ENCODE measurements around the gene IGFBP3.

Gene IGFBP3

DNA sequence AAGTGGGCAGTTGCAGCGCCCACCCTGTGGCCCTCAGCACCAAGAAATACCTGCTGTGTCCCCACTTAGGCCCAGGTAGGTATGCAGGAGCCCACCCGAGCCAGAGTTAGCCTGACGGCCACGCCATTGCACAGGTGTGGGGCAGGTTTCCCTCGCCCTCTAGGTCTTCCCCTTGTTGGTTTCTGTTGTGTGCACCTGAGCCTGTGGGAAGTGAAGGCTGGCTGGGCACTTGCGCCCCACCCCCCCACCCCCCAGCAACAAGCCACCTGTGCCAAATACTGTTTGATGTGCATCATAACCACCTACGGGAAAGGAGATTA, 48.1 kb downstream of the IGFBP3 start, which contains the start of gene CCDC201:
Gene CCDC201, minus strand, starts transcription at position 48 of the 320 bp plus-strand sequence. CDS start 75 bp downstream, outside the sequence.
- ChIA-PET POLR2A (no interaction called here), CTCF (interaction anchor here (1.0 kb wide), 1 partner anchor 11 kb away, joined by 4 read pairs; no protein-coding TSS in a partner anchor)
- no peaks in the 10 kb centered on the region for H3K9me3 ChIP-seq (ENCODE audit: control insufficient read depth, insufficient read depth, low read depth, low read length)
- no peak within 1 kb of the TSS for H3K27ac ChIP-seq (ENCODE audit: extremely low read depth, low read depth, low read length)
- TF ChIP-seq ZNF394 (tag by site-specific recombination; IDR thresholded peaks at IDR 0.05; ENCODE audit: borderline replicate concordance) (no peak), HOXD13 (CRISPR knock-in tag; IDR thresholded peaks at IDR 0.05; ENCODE audit: borderline replicate concordance) (no peak), KLF10 (tag by site-specific recombination; IDR thresholded peaks at IDR 0.05) (no peak), KLF7 (tag by site-specific recombination; IDR thresholded peaks at IDR 0.05; ENCODE audit: borderline replicate concordance) (no peak), ZNF280D (tag by site-specific recombination; IDR thresholded peaks at IDR 0.05) (no peak), ZNF311 (tag by site-specific recombination; IDR thresholded peaks at IDR 0.05; ENCODE audit: borderline replicate concordance) (no peak), ZNF555 (tag by site-specific recombination; conservative IDR thresholded peaks at IDR 0.05) (no peak), ZNF221 (tag by site-specific recombination; IDR thresholded peaks at IDR 0.05; ENCODE audit: borderline replicate concordance) (no peak), ZNF561 (tag by site-specific recombination; IDR thresholded peaks at IDR 0.05; ENCODE audit: borderline replicate concordance) (no peak), ZNF302 (tag by site-specific recombination; IDR thresholded peaks at IDR 0.05; ENCODE audit: low read depth) (no peak), ZNF768 (tag by site-specific recombination; IDR thresholded peaks at IDR 0.05) (no peak)
- TF ChIP-seq, protein P1, sequence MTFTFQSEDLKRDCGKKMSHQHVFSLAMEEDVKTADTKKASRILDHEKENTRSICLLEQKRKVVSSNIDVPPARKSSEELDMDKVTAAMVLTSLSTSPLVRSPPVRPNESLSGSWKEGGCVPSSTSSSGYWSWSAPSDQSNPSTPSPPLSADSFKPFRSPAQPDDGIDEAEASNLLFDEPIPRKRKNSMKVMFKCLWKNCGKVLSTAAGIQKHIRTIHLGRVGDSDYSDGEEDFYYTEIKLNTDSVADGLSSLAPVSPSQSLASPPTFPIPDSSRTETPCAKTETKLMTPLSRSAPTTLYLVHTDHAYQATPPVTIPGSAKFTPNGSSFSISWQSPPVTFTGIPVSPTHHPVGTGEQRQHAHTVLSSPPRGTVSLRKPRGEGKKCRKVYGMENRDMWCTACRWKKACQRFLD (tag by site-specific recombination; IDR thresholded peaks at IDR 0.05) = no peak
- TF ChIP-seq, protein P2, sequence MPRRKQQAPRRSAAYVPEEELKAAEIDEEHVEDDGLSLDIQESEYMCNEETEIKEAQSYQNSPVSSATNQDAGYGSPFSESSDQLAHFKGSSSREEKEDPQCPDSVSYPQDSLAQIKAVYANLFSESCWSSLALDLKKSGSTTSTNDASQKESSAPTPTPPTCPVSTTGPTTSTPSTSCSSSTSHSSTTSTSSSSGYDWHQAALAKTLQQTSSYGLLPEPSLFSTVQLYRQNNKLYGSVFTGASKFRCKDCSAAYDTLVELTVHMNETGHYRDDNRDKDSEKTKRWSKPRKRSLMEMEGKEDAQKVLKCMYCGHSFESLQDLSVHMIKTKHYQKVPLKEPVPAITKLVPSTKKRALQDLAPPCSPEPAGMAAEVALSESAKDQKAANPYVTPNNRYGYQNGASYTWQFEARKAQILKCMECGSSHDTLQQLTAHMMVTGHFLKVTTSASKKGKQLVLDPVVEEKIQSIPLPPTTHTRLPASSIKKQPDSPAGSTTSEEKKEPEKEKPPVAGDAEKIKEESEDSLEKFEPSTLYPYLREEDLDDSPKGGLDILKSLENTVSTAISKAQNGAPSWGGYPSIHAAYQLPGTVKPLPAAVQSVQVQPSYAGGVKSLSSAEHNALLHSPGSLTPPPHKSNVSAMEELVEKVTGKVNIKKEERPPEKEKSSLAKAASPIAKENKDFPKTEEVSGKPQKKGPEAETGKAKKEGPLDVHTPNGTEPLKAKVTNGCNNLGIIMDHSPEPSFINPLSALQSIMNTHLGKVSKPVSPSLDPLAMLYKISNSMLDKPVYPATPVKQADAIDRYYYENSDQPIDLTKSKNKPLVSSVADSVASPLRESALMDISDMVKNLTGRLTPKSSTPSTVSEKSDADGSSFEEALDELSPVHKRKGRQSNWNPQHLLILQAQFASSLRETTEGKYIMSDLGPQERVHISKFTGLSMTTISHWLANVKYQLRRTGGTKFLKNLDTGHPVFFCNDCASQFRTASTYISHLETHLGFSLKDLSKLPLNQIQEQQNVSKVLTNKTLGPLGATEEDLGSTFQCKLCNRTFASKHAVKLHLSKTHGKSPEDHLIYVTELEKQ (tag by site-specific recombination; IDR thresholded peaks at IDR 0.05; ENCODE audit: borderline replicate concordance) = no peak
- TF ChIP-seq, protein P3, sequence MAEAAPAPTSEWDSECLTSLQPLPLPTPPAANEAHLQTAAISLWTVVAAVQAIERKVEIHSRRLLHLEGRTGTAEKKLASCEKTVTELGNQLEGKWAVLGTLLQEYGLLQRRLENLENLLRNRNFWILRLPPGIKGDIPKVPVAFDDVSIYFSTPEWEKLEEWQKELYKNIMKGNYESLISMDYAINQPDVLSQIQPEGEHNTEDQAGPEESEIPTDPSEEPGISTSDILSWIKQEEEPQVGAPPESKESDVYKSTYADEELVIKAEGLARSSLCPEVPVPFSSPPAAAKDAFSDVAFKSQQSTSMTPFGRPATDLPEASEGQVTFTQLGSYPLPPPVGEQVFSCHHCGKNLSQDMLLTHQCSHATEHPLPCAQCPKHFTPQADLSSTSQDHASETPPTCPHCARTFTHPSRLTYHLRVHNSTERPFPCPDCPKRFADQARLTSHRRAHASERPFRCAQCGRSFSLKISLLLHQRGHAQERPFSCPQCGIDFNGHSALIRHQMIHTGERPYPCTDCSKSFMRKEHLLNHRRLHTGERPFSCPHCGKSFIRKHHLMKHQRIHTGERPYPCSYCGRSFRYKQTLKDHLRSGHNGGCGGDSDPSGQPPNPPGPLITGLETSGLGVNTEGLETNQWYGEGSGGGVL (tag by site-specific recombination; IDR thresholded peaks at IDR 0.05) = no peak
- H3K4me1 ChIP-seq (ENCODE audit: control insufficient read depth, insufficient read depth, low read length) = no peaks in the 10 kb centered on the region
- no peaks in the 10 kb centered on the region for H3K36me3 ChIP-seq (ENCODE audit: control insufficient read depth in 2 of 2, insufficient read depth in 1 of 2, low read length in 2 of 2)
- no peak within 1 kb of the TSS for H3K4me3 ChIP-seq (ENCODE audit: low read depth, low read length)
